GM19463 (cell line): ENCODE measurements around the gene OR4P4.

Experiments
- ATAC-seq: cut with Tn5 transposase; IDR thresholded peaks from one replicate; pipeline ENCODE4 v1.9.1; 2021; ENCODE audit warnings: mild to moderate bottlenecking, moderate library complexity; ENCODE audit not compliant: unreplicated experiment

The OR4P4 gene

GRCh38 chr11:55634813-55635212 lies at the start of gene OR4P4:
Gene OR4P4, plus strand, starts transcription at chr11:55635113.
- ATAC-seq, result no peak

DNA sequence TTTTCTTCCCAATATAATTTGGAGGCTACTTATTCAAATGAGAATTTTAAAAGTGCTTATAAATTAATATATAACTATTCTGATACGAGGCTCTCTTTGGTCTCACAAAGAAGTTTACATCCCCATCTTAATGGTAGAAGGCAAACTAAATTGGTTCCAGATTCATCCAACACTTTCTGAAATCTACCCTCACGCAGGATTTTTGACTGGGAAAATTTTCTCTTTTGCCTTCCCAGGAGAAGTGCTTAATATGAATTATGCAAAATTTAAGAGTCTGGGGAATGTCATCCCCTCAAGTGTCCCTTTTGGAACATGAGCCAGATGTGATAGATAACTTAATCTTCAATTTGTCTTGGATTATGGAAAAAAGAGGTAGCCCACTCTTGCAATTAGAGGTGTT lies 27.4 kb upstream of the OR4P4 start, which contains the start of gene OR4C11:
OR4C11 (minus strand) TSS at position 101 of the 400 bp plus-strand sequence. CDS start 3,272 bp downstream, outside the sequence.
- no peak for ATAC-seq

DNA sequence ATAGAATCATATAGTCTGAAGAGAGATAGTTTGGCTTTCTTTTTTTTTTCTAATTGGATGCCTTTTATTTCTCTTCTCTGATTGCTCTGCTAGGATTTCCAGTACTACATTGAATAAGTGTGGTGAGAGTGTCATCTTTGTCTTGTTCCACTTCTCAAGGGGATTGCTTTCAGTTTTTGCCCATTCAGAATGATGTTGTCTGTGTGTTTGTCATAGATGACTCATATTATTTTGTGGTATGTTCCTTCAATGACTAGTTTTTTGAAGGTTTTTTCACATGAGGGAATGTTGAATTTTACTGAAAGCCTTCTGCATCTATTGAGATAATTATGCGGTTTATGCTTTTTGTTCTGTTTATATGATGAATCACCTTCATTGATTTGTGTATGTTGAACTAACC lies 10.4 kb upstream of the OR4P4 start:
- ATAC-seq, result no peak

DNA sequence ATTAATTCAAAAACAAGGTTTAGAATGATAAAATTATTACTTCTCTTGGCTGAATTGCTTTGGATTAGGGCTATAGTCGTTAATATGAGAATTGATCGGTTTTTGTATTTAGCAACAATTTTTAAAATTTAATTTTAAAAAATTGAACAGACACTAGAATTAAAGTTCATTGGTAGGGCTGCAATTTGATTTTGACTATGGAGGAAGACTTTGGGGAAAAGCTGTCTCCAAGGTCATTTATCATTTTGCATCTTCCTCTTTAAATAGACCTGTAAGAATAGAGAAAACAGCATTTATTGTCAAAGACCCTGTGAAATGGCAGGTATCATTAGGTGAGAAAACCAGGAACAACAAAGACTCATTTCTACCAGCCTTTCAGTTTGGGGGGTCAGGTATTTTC lies 13.1 kb downstream of the OR4P4 start, which contains the start of gene OR4S2:
OR4S2 (plus strand) TSS at position 301 of the 400 bp plus-strand sequence. CDS start 2,577 bp downstream, outside the sequence.
- ATAC-seq, result no peak

GRCh38 chr11:55652560-55652959 lies 17.6 kb downstream of the OR4P4 start:
- ATAC-seq, result peak; percentile 31

DNA sequence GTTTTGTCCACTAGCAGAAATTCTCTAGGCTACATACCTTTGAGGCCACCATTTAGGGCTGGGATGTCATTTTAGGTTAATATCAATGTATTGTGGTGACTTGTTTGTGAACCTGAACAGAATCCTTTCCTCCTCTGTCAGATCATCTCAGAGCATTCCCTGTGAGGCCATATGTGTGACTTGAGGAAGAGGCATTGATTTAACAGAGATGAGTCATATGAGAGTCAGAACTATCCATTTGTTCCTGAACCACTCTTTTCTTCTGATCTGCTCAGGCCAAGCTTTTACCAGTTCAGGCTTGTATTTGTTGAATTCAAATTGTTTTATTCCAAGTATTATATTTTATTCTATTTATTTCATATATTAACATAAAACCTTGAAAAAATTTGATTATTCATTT lies 20.2 kb downstream of the OR4P4 start:
- ATAC-seq, result no peak

- ATAC-seq, result peak; percentile 90
These were observed 23.2 kb downstream of the OR4P4 start for GRCh38 chr11:55658031-55658573.

GRCh38 chr11:55658608-55659007 lies 23.7 kb downstream of the OR4P4 start:
- peak; percentile 34 for ATAC-seq

GRCh38 chr11:55661901-55662300 lies 27.0 kb downstream of the OR4P4 start, which contains the start of gene OR4C6:
Gene OR4C6, plus strand, starts transcription at chr11:55662201. Its CDS starts 2,966 bp downstream, at chr11:55665167.
- ATAC-seq, result no peak

GRCh38 chr11:55669376-55669775 lies 34.5 kb downstream of the OR4P4 start:
- no peak for ATAC-seq

- ATAC-seq, result peak; percentile 49
These were observed 38.9 kb downstream of the OR4P4 start for GRCh38 chr11:55673860-55674259.
